MM.1S (cell line): ENCODE results near the gene HPX.

Source experiments
- DNase-seq: peaks from one replicate; pipeline ENCODE4 v3.0.0-alpha.2; 2015
- H2AFZ ChIP-seq: fragments of 300-600 bp; sonication (generic); 2 replicates; pipeline ENCODE4 v1.6.0; 2016; ENCODE audit warnings: antibody characterized with exemption, low read length
- H3F3A ChIP-seq: fragments of 300-600 bp; sonication (generic); 2 replicates; pipeline ENCODE4 v1.6.1; 2016; ENCODE audit warnings: mild to moderate bottlenecking, antibody characterized with exemption, low read length, moderate library complexity, mixed read lengths; ENCODE audit not compliant: insufficient read depth
- H3K27ac ChIP-seq: fragments of 300-600 bp; sonication (generic); 2 replicates; pipeline ENCODE4 v1.5.1; 2016; ENCODE audit warnings: mild to moderate bottlenecking, low read length
- H3K27me3 ChIP-seq: fragments of 300-600 bp; sonication (generic); replicated peaks from 2 replicates; pipeline ENCODE4 v1.6.0; 2016; ENCODE audit warnings: low read length; ENCODE audit not compliant: insufficient read depth
- H3K36me3 ChIP-seq: fragments of 300-600 bp; sonication (generic); replicated peaks from 2 replicates; pipeline ENCODE4 v1.6.1; 2016; ENCODE audit warnings: mild to moderate bottlenecking, low read length, mixed read lengths; ENCODE audit not compliant: insufficient read depth
- H3K4me1 ChIP-seq: fragments of 300-600 bp; sonication (generic); 2 replicates; pipeline ENCODE4 v1.6.1; 2016; ENCODE audit warnings: low read length, mixed read lengths
- H3K4me2 ChIP-seq: fragments of 300-600 bp; sonication (generic); 2 replicates; pipeline ENCODE4 v1.6.0; 2016; ENCODE audit warnings: low read depth, low read length
- H3K4me3 ChIP-seq: fragments of 300-600 bp; sonication (generic); 2 replicates; pipeline ENCODE4 v1.5.1; 2016; ENCODE audit warnings: low read length, mixed read lengths
- H3K79me2 ChIP-seq: fragments of 300-600 bp; sonication (generic); 2 replicates; pipeline ENCODE4 v1.6.1; 2016; ENCODE audit warnings: mixed run types, low read length, mixed read lengths
- H3K9ac ChIP-seq: fragments of 300-600 bp; sonication (generic); 2 replicates; pipeline ENCODE4 v1.6.1; 2016; ENCODE audit warnings: low read length, mixed read lengths
- H3K9me2 ChIP-seq: fragments of 300-600 bp; sonication (generic); replicated peaks from 2 replicates; pipeline ENCODE4 v1.6.1; 2016; ENCODE audit warnings: mild to moderate bottlenecking, low read length, mixed read lengths; ENCODE audit not compliant: insufficient read depth
- H3K9me3 ChIP-seq: fragments of 300-600 bp; sonication (generic); replicated peaks from 2 replicates; pipeline ENCODE4 v1.6.1; 2016; ENCODE audit warnings: mild to moderate bottlenecking, low read length, mixed read lengths; ENCODE audit not compliant: insufficient read depth
- H4K20me1 ChIP-seq: fragments of 300-600 bp; sonication (generic); 2 replicates; pipeline ENCODE4 v1.6.1; 2016; ENCODE audit warnings: mild to moderate bottlenecking, low read length, moderate library complexity, mixed read lengths; ENCODE audit not compliant: insufficient read depth
- EZH2 ChIP-seq: fragments of 300-600 bp; sonication (generic); optimal IDR thresholded peaks from 2 replicates; pipeline ENCODE3; 2017; ENCODE audit warnings: low read depth, mild to moderate bottlenecking, antibody characterized with exemption, low read length, mixed read lengths
- EZH2phosphoT487 ChIP-seq: fragments of 300-600 bp; sonication (generic); IDR thresholded peaks from 2 replicates; pipeline ENCODE4 v1.6.1; 2018; ENCODE audit warnings: antibody characterized with exemption, low read length
- TF ChIP-seq, protein P1 (sequence below): fragments of 300-600 bp; sonication (generic); IDR thresholded peaks from 2 replicates; pipeline ENCODE4 v1.5.1; 2016; ENCODE audit warnings: antibody characterized with exemption, low read length, mixed read lengths

Gene HPX

DNA sequence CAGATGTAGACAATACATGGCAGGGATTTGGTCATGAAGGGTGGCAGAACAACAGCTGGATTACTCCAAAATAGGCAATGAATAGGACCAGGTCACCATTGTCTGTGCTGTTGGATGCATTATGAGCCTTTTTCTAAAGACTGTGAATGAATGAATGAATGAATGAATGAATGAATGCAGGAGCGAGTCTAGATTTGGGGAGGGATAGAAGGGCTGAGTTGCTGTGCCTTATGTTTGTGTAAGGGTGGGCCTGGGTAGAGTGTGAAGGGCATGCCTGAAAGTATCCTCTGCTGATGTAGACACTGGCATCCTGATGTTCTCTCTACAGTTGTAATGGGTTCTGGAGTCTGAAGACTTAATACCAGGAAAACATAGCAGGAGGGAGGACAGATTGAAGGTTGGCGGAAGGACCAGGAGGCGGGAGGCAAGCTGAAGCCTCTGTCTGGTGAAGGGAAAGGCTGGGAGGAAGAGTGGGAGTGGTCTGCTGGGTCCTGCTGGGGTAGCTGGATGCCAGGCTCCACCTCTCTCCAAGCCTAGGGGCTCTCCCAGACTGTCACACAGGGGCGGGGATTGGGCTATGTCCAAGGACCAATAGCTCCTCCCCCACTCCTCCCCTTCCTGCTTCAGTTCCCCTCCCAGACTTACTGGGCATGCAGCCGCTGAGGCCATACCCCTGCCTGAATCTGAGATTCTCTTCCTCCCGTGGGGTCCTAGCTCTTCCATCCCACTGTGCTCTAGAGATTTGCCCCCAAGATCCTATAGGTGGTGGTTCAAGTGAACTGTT lies 28.1 kb upstream of the HPX start:
- Histone ChIP-seq H2AFZ (peak overlapping the region; percentile 36; the same call in 1 of the 2 replicates), H3K4me3 (no peak overlapping the region), H3K27ac (no peak overlapping the region), H3F3A (no peaks in the 10 kb centered on the region), H3K79me2 (no peaks in the 10 kb centered on the region), H3K27me3 (no peaks in the 10 kb centered on the region), H4K20me1 (no peaks in the 10 kb centered on the region), H3K9me3 (no peaks in the 10 kb centered on the region), H3K36me3 (no peaks in the 10 kb centered on the region), H3K9me2 (no peaks in the 10 kb centered on the region), H3K4me2 (no peak overlapping the region), H3K4me1 (0 out of 2 replicates have a peak, but pooled peaks cover 3% of the 10 kb centered on the region), H3K9ac (no peak overlapping the region)
- no peak for DNase-seq
- TF ChIP-seq EZH2phosphoT487 (no peak), EZH2 (no peak)
- TF ChIP-seq, protein P1, sequence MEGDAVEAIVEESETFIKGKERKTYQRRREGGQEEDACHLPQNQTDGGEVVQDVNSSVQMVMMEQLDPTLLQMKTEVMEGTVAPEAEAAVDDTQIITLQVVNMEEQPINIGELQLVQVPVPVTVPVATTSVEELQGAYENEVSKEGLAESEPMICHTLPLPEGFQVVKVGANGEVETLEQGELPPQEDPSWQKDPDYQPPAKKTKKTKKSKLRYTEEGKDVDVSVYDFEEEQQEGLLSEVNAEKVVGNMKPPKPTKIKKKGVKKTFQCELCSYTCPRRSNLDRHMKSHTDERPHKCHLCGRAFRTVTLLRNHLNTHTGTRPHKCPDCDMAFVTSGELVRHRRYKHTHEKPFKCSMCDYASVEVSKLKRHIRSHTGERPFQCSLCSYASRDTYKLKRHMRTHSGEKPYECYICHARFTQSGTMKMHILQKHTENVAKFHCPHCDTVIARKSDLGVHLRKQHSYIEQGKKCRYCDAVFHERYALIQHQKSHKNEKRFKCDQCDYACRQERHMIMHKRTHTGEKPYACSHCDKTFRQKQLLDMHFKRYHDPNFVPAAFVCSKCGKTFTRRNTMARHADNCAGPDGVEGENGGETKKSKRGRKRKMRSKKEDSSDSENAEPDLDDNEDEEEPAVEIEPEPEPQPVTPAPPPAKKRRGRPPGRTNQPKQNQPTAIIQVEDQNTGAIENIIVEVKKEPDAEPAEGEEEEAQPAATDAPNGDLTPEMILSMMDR, result no peak

DNA sequence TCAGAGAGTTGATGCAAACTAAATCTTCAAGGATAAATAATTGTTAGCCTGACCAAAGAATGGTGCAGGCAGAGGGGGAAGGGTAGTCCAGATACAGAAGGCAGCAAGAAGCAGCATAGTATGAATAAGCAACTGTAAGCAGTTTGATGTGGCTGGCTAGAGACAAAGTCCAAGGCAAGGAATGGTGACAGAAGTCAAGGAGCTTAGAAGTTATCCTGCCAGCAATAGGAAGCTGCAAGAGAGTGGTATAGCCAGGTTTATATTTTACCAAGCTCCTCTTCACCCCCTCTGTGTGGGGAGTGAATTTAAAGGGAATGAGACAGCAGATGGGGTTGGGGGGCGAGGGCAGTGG lies 18.3 kb upstream of the HPX start:
- TF ChIP-seq, protein P1, result no peak
- TF ChIP-seq EZH2 (no peak), EZH2phosphoT487 (no peak)
- Histone ChIP-seq H3K4me3 (no peak overlapping the region), H2AFZ (no peak overlapping the region), H3K27ac (no peak overlapping the region), H3F3A (no peaks in the 10 kb centered on the region), H3K27me3 (no peaks in the 10 kb centered on the region), H3K9me2 (no peaks in the 10 kb centered on the region), H4K20me1 (no peaks in the 10 kb centered on the region), H3K4me2 (no peak overlapping the region), H3K36me3 (no peaks in the 10 kb centered on the region), H3K4me1 (0 out of 2 replicates have a peak, but pooled peaks cover 5% of the 10 kb centered on the region), H3K9ac (no peak overlapping the region), H3K79me2 (no peaks in the 10 kb centered on the region), H3K9me3 (no peaks in the 10 kb centered on the region)
- DNase-seq, result no peak

DNA sequence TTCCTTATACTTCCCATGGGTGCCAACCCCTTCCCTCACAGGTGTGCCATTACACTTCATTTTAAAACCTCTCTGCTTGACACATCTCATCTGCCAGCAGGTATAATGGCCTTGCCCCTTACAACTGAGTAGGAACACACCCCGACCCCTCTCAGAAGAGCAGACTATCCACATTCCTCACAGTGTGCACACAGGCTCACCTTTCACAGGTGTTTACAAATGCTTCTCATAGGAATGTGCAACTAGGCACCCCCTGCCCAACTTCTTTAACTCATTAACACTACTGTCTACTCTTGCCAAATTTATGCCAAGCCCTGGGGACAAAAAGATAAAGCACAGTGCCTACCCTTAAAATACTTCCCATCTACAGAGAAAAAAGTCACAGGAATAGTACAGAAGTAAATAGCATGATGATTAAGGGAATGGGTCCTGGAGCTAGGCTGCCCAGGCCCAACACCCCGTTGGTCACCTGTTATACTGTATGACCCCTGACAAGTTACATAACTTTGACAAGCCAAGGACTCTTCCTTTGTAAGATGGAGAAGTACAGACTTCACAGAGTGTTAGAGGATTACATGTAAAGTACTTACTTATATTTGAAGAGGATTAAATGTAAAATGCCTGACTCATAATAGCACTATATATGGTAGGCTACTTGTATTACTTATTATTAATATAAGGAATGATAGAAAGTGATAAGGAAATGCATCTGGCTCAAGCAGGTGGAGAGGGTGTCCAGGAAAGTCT lies 17.7 kb upstream of the HPX start:
- TF ChIP-seq EZH2, result no peak
- TF ChIP-seq, protein P1, result no peak
- TF ChIP-seq EZH2phosphoT487, result no peak
- Histone ChIP-seq H3K4me2 (no peak overlapping the region), H3K9me2 (no peaks in the 10 kb centered on the region)

More for the DNA sequence above, 17.7 kb upstream of the HPX start:
- H3K4me1 ChIP-seq, result 0 out of 2 replicates have a peak, but pooled peaks cover 5% of the 10 kb centered on the region
- no peak overlapping the region for H3K9ac ChIP-seq
- H3K4me3 ChIP-seq, result no peak overlapping the region
- no peaks in the 10 kb centered on the region for H3K79me2 ChIP-seq
- no peak for DNase-seq
- no peaks in the 10 kb centered on the region for H3K9me3 ChIP-seq
- no peaks in the 10 kb centered on the region for H3F3A ChIP-seq
- H3K27ac ChIP-seq, result no peak overlapping the region
- no peaks in the 10 kb centered on the region for H3K27me3 ChIP-seq
- H2AFZ ChIP-seq, result no peak overlapping the region
- H4K20me1 ChIP-seq, result no peaks in the 10 kb centered on the region
- H3K36me3 ChIP-seq, result no peaks in the 10 kb centered on the region
